Progenitor cell of endocrine pancreas (in vitro differentiated cells): Measurements from ENCODE around the gene JPT1. TPM values are rescaled to one million over a fixed set of nuclear protein-coding genes. Genes with fewer than 3 reads are reported as not detected.
A peak's percentile ranks its signal among the peaks of the same experiment; 100 is the strongest.
"Not testable (repeated sequence)": the region's sequence is repeated elsewhere in the genome, so short reads cannot be mapped to it uniquely, and the experiment has no call there.

ENCODE experiments used
- DNase-seq: peaks from one replicate; pipeline ENCODE4 v3.0.0; 2021; ENCODE audit warnings: low spot score; ENCODE audit not compliant: unreplicated experiment
- H3K27ac Mint-ChIP-seq: 2 replicates; pipeline ENCODE4 v1.8.0; 2021; ENCODE audit warnings: mild to moderate bottlenecking, moderate library complexity, mixed read lengths
- H3K27me3 Mint-ChIP-seq: 2 replicates; pipeline ENCODE4 v1.8.0; 2021; ENCODE audit warnings: mixed read lengths
- H3K36me3 Mint-ChIP-seq: 2 replicates; pipeline ENCODE4 v1.8.0; 2022; ENCODE audit warnings: mixed read lengths; ENCODE audit not compliant: insufficient read depth
- H3K4me1 Mint-ChIP-seq: 2 replicates; pipeline ENCODE4 v1.8.0; 2021; ENCODE audit warnings: low read depth, mixed read lengths
- H3K4me3 Mint-ChIP-seq: 2 replicates; pipeline ENCODE4 v1.8.0; 2021; ENCODE audit warnings: low read depth, mild to moderate bottlenecking, moderate library complexity, mixed read lengths
- H3K9me3 Mint-ChIP-seq: 2 replicates; pipeline ENCODE4 v1.8.0; 2021; ENCODE audit warnings: low read depth, mixed read lengths
- total RNA-seq: library from RNA; stranded (reverse); gene quantifications from 2 replicates; pipeline ENCODE4 v1.2.1, GENCODE V29; 2021
- TF ChIP-seq, protein P1 (sequence below): fragments of 200-600 bp; sonication (generic); IDR thresholded peaks from one replicate; pipeline ENCODE4 v1.5.0; 2021; ENCODE audit warnings: antibody characterized with exemption, mild to moderate bottlenecking; ENCODE audit not compliant: unreplicated experiment

Gene JPT1
- total RNA-seq, 1 donor from 2014 or later: 202 TPM

DNA sequence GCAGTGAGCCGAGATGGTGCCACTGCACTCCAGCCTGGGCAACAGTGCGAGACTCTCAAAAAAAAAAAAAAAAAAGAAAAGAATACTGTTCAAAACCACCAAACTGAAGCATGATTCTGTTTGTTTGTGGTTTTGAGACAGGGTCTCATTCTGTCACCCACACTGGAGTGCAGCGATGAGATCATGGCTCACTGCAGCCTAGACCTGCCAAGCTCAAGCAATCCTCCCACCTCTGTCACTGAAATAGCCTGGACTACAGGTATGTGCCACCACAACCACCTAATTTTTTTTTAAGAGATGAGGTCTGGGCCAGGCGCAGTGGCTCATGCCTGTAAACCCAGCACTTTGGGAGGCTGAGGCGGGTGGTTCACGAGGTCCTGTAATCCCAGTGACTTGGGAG, 24.1 kb upstream of the JPT1 start:
- TF ChIP-seq, protein P1, sequence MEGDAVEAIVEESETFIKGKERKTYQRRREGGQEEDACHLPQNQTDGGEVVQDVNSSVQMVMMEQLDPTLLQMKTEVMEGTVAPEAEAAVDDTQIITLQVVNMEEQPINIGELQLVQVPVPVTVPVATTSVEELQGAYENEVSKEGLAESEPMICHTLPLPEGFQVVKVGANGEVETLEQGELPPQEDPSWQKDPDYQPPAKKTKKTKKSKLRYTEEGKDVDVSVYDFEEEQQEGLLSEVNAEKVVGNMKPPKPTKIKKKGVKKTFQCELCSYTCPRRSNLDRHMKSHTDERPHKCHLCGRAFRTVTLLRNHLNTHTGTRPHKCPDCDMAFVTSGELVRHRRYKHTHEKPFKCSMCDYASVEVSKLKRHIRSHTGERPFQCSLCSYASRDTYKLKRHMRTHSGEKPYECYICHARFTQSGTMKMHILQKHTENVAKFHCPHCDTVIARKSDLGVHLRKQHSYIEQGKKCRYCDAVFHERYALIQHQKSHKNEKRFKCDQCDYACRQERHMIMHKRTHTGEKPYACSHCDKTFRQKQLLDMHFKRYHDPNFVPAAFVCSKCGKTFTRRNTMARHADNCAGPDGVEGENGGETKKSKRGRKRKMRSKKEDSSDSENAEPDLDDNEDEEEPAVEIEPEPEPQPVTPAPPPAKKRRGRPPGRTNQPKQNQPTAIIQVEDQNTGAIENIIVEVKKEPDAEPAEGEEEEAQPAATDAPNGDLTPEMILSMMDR: no peak
- H3K27ac Mint-ChIP-seq: no peak overlapping the region
- H3K36me3 Mint-ChIP-seq: peaks cover 20% of the 10 kb centered on the region
- no peak overlapping the region for H3K4me3 Mint-ChIP-seq
- H3K27me3 Mint-ChIP-seq: no peaks in the 10 kb centered on the region
- no peaks in the 10 kb centered on the region for H3K9me3 Mint-ChIP-seq
- peaks cover 9% of the 10 kb centered on the region for H3K4me1 Mint-ChIP-seq
- DNase-seq: no peak

DNA sequence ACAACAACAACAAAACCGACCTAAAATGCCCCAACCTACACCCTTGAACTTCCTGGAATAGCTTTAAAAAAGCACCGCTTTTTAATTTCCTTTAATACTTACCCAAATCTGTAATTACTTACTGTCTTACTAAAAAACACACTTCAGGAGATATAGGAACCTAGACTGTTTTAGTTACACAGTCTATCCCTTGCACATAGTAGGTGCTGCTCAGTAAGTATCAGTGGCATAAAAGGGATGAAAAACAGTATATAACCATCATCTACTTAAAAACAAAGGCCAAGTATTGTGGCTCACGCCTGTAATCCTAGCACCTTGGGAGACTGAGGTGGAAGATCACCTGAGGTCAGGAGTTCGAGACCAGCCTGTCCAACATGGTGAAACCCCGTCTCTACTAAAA, 22.3 kb upstream of the JPT1 start:
- no peaks in the 10 kb centered on the region for H3K27me3 Mint-ChIP-seq
- H3K4me3 Mint-ChIP-seq: no peak overlapping the region
- H3K4me1 Mint-ChIP-seq: peaks cover 9% of the 10 kb centered on the region
- no peak overlapping the region for H3K27ac Mint-ChIP-seq
- H3K9me3 Mint-ChIP-seq: no peaks in the 10 kb centered on the region
- H3K36me3 Mint-ChIP-seq: peaks cover 27% of the 10 kb centered on the region
- no peak for DNase-seq
- TF ChIP-seq, protein P1: no peak

DNA sequence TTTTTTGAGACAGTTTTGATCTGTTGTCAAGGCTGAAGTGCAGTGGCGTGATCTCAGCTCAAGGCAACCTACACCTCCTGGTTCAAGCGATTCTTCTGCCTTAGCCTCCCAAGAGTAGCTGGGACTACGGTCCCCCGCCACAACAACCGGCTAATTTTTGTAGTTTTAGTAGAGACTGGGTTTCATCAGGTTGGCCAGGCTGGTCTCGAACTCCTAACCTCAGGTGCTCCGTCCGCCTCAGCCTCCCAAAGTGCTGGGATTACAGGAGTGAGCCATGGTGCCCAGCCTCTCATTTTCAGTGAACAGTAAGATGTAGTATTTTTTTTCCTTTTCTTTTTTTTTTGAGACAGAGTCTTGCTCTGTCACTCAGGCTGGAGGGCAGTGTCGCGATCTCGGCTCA, 20.7 kb upstream of the JPT1 start:
- peak overlapping the region; percentile 29 for H3K27ac Mint-ChIP-seq

DNA sequence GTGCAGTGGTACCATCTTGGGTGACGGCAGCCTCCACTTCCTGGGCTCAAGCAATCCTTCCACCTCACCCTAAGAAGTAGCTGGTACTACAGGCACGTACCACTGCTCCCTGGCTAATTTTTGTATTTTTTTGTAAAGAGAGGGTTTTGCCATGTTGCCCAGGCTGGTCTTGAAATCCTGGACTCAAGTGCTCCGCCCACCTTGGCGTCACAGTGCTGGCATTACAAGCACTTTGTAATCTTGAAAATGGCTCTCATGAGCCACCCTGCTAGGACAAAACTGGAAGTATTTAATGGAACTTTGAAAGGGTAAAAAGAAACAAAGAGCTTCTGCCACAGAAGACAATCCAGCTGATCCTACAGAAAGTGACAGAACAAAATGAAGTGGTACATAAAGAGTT, 19.2 kb upstream of the JPT1 start:
- no peak for DNase-seq
- H3K36me3 Mint-ChIP-seq: peaks cover 24% of the 10 kb centered on the region
- no peaks in the 10 kb centered on the region for H3K27me3 Mint-ChIP-seq
- peak overlapping the region; percentile 49 for H3K27ac Mint-ChIP-seq
- H3K9me3 Mint-ChIP-seq: no peaks in the 10 kb centered on the region
- TF ChIP-seq, protein P1: no peak
- no peak overlapping the region for H3K4me3 Mint-ChIP-seq
- no peaks in the 10 kb centered on the region for H3K4me1 Mint-ChIP-seq

More for the DNA sequence above, 20.7 kb upstream of the JPT1 start:
- Mint-ChIP-seq H3K27me3 (no peaks in the 10 kb centered on the region), H3K4me1 (no peaks in the 10 kb centered on the region), H3K9me3 (no peaks in the 10 kb centered on the region), H3K4me3 (no peak overlapping the region), H3K36me3 (peaks cover 26% of the 10 kb centered on the region)
- TF ChIP-seq, protein P1: no peak
- DNase-seq: no peak

DNA sequence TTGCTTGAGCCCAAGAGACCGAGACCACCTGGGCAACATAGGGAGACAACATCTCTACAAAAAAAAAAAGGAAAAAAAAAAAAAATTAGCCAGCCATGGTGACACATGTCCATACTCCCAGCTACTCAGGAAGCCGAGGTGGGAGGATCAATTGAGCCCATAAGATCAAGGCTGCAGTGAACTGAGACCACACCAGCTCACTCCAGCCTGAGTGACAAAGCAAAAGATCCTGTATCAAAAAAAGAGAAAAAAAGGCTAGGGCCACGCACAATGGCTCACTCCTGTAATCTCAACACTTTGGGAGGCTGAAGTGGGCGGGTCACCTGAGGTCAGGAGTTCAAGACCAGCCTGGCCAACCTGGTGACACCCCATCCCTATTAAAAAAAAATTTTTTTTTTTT, 14.7 kb upstream of the JPT1 start:
- Mint-ChIP-seq H3K9me3 (no peaks in the 10 kb centered on the region), H3K4me1 (no peaks in the 10 kb centered on the region), H3K36me3 (peaks cover 22% of the 10 kb centered on the region), H3K27ac (no peak overlapping the region), H3K27me3 (no peaks in the 10 kb centered on the region), H3K4me3 (no peak overlapping the region)
- TF ChIP-seq, protein P1: no peak
- no peak for DNase-seq

DNA sequence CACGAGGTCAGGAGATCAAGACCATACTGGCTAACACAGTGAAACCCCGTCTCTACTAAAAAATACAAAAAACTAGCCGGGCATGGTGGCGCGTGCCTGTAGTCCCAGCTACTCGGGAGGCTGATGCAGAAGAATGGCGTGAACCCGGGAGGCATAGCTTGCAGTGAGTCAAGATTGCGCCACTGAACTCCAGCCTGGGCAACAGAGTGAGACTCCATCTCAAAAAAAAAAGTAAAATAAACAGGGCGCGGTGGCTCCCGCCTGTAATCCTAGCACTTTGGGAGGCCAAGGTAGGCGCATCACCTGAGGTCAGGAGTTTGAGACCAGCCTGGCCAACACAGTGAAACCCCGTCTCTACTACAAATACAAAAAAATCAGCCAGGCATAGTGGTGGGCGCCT, 10.3 kb upstream of the JPT1 start:
- peaks cover 12% of the 10 kb centered on the region for H3K36me3 Mint-ChIP-seq
- not testable (repeated sequence) for H3K4me3 Mint-ChIP-seq, H3K27ac Mint-ChIP-seq, H3K9me3 Mint-ChIP-seq, DNase-seq, H3K27me3 Mint-ChIP-seq, H3K4me1 Mint-ChIP-seq
